ENCODE measurements around the gene GFRA4. TPM values are rescaled to one million over a fixed set of nuclear protein-coding genes. Genes with fewer than 3 reads are reported as not detected.

GFRA4 gene
- total RNA-seq, 1 donor, result not detected

- Histone ChIP-seq H3K4me2 (ENCODE audit: insufficient read depth, low read length) (no peak overlapping the region), H3K4me3 (ENCODE audit: insufficient read depth, low read length) (no peak overlapping the region), H3K4me1 (ENCODE audit: insufficient read depth, low read length) (no peaks in the 10 kb centered on the region), H3K36me3 (ENCODE audit: insufficient read depth, low read length) (no peaks in the 10 kb centered on the region), H3K27ac (ENCODE audit: low read depth, low read length) (no peak overlapping the region), H3K27me3 (ENCODE audit: insufficient read depth, low read length) (peaks cover 31% of the 10 kb centered on the region), H2AFZ (ENCODE audit: low read length) (no peak overlapping the region), H3K79me2 (ENCODE audit: insufficient read depth, low read length) (no peaks in the 10 kb centered on the region), H3K9me3 (ENCODE audit: low read depth, low read length) (no peaks in the 10 kb centered on the region), H4K20me1 (ENCODE audit: insufficient read depth, low read length) (no peaks in the 10 kb centered on the region)
- TF ChIP-seq, protein P1, sequence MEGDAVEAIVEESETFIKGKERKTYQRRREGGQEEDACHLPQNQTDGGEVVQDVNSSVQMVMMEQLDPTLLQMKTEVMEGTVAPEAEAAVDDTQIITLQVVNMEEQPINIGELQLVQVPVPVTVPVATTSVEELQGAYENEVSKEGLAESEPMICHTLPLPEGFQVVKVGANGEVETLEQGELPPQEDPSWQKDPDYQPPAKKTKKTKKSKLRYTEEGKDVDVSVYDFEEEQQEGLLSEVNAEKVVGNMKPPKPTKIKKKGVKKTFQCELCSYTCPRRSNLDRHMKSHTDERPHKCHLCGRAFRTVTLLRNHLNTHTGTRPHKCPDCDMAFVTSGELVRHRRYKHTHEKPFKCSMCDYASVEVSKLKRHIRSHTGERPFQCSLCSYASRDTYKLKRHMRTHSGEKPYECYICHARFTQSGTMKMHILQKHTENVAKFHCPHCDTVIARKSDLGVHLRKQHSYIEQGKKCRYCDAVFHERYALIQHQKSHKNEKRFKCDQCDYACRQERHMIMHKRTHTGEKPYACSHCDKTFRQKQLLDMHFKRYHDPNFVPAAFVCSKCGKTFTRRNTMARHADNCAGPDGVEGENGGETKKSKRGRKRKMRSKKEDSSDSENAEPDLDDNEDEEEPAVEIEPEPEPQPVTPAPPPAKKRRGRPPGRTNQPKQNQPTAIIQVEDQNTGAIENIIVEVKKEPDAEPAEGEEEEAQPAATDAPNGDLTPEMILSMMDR (IDR thresholded peaks at IDR 0.05; ENCODE audit: extremely low read depth, low read depth, low read length), result no peak
- DNase-seq (ENCODE audit: insufficient read length, low spot score, missing footprints), result peak; percentile 61
Observed at GRCh38 chr20:3663858-3664257, 659 bp upstream of the GFRA4 start.

GRCh38 chr20:3661814-3662665 is 1.2 kb downstream of the GFRA4 start:
- Histone ChIP-seq H3K4me2 (ENCODE audit: insufficient read depth, low read length) (no peak overlapping the region), H3K27me3 (ENCODE audit: insufficient read depth, low read length) (peaks cover 31% of the 10 kb centered on the region), H3K27ac (ENCODE audit: low read depth, low read length) (no peak overlapping the region), H4K20me1 (ENCODE audit: insufficient read depth, low read length) (no peaks in the 10 kb centered on the region), H3K79me2 (ENCODE audit: insufficient read depth, low read length) (no peaks in the 10 kb centered on the region), H3K36me3 (ENCODE audit: insufficient read depth, low read length) (no peaks in the 10 kb centered on the region), H3K4me1 (ENCODE audit: insufficient read depth, low read length) (no peaks in the 10 kb centered on the region), H3K4me3 (ENCODE audit: insufficient read depth, low read length) (no peak overlapping the region), H3K9me3 (ENCODE audit: low read depth, low read length) (no peaks in the 10 kb centered on the region), H2AFZ (ENCODE audit: low read length) (no peak overlapping the region)
- TF ChIP-seq, protein P1 (IDR thresholded peaks at IDR 0.05; ENCODE audit: extremely low read depth, low read depth, low read length), result no peak
- DNase-seq (ENCODE audit: insufficient read length, low spot score, missing footprints), result peak; percentile 88

DNA sequence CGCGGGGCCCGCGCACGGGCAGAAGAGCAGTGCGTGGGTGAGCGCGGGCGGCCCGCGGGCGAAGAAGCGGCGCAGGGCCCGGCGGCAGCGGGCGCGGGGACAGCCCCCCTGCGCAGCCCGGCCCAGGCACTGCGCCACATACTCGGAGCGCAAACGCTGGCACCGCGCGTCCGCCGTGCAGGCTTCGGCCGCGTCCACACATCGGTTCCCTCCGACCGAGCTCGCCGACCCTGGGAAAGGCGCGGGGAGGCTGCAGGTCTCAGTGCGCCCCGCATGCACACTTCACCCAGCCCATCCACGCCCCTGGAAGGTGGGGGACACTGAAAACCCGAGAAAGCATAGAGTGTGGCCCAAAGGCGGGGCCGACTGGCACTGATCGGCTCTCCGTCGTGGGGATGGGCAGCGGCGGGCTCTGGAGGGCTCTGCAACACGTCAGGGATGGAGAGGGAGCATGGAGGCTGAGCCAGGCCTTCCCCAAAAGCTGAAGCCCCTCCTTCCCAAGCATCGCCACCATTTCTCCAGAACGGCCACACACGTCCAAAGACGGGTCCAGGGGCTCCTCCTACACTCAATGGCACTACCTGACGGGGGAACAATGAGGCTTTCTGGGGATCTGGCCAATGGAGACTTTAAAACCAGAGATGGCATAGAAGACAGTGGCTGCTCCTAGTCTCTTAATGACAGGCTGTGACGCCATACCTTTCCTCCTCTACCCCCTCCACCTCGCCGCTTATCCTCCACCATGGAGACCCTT is 2.0 kb downstream of the GFRA4 start:
- Histone ChIP-seq H2AFZ (ENCODE audit: low read length) (no peak overlapping the region), H3K4me2 (ENCODE audit: insufficient read depth, low read length) (no peak overlapping the region), H3K79me2 (ENCODE audit: insufficient read depth, low read length) (no peaks in the 10 kb centered on the region), H3K27ac (ENCODE audit: low read depth, low read length) (no peak overlapping the region), H3K4me1 (ENCODE audit: insufficient read depth, low read length) (no peaks in the 10 kb centered on the region), H3K27me3 (ENCODE audit: insufficient read depth, low read length) (peaks cover 29% of the 10 kb centered on the region), H3K9me3 (ENCODE audit: low read depth, low read length) (no peaks in the 10 kb centered on the region), H3K4me3 (ENCODE audit: insufficient read depth, low read length) (no peak overlapping the region), H3K36me3 (ENCODE audit: insufficient read depth, low read length) (no peaks in the 10 kb centered on the region), H4K20me1 (ENCODE audit: insufficient read depth, low read length) (no peaks in the 10 kb centered on the region)
- TF ChIP-seq, protein P1 (IDR thresholded peaks at IDR 0.05; ENCODE audit: extremely low read depth, low read depth, low read length), result no peak
- peak; percentile 79 for DNase-seq (ENCODE audit: insufficient read length, low spot score, missing footprints)
